ENCODE measurements around the gene KRTAP5-8.
"Not testable (repeated sequence)": the region's sequence is repeated elsewhere in the genome, so short reads cannot be mapped to it uniquely, and the experiment has no call there.

KRTAP5-8 gene

DNA sequence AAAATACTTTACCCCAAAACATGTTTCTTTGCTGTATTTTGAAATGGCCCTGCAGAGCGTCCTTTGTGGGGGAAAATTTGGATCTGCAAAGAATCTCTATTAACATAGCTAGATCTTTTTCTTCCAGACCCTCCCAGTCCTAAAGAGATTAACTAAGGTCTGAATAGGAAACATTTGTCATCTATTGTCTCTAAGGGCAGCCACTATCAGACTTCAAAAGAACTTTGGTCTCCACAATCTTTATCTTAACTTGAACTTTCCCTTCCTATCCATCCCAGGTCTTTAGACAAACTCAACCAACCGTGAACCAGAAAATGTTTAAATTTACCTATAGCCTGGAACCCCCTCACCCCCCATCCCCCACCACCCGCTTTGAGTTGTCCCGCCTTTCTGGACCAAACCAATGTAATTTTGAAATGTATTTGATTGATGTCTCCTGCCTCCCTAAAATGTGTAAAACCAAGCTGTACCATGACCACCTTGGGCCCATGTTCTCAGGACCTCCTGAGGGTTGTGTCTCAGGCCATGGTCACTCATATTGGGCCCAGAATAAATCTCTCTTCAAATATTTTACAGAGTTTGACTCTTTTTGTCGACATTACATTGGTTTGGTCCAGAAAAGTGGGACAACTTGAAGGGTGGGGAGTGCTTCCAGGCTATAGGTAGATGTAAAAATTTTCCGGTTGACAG, 6.8 kb downstream of the KRTAP5-8 start:
- no peak for DNase-seq

- no peak for DNase-seq
Measured at GRCh38 chr11:71545405-71545966, 7.7 kb downstream of the KRTAP5-8 start.

GRCh38 chr11:71548120-71548519, 10.3 kb downstream of the KRTAP5-8 start, which contains the start of gene KRTAP5-9:
Gene KRTAP5-9, plus strand, starts transcription at chr11:71548420. Its CDS starts 238 bp downstream, at chr11:71548658.
- no peak for DNase-seq

GRCh38 chr11:71548716-71549151, 10.9 kb downstream of the KRTAP5-8 start:
- no peak for DNase-seq

DNA sequence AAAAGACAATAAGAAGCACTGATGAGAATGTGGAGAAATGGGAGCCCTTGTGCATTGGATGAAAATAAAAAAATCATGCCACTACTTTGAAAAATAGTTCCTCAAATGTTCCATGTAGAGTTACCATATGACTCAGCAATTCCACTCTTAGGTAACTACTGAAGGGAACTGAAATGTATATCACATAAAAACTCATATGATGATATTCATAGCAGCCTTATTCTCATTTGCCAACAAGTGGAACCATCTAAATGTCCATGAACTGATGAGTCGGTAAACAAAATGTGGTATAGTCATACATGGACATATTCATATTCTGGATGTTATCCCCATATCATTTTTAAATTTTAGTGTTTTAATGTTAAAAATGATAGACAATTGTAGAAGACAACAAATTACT, 13.9 kb downstream of the KRTAP5-8 start:
- DNase-seq: no peak

DNA sequence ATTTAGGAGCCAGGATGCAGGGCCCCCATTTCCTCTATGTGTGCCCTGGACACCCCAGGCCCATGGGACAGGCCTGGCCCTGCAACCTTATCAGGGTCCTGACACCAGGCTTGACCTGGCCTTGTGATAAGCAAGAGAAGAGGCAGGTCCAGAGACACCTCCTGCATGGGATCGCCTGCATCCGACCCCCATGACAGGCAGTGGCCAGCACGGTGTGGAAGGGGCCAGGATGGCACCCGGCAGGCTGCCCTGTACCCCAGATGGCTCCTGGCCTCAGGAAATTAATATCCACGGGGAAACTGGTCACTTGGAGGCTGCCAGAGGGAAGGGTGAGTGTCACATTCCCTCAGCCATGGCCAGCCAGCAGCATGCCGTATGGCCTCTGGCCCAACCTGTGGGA, 17.2 kb downstream of the KRTAP5-8 start:
- no peak for DNase-seq

DNA sequence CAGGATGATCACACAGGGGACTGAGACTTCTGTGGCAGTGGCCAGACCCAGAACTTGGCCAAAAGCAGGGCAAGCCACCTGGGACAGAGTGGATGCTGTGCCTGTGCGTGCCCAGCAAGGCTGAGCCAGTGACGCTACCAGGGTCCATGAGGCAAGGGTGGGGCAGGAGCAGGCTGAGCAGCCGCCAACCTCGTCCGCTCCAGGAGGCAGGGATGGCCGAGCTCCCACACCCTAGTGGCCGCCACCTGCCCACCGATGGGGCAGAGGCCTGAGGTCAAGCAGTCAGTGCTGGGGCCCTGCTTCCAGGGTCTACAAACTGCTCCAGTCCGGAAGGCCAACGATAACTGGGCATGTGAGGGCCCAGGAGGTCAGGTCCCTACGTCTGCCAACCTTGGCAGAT, 17.7 kb downstream of the KRTAP5-8 start:
- no peak for DNase-seq

- no peak for DNase-seq
Measured at GRCh38 chr11:71556018-71556417, 18.2 kb downstream of the KRTAP5-8 start.

GRCh38 chr11:71557257-71557656, 19.4 kb downstream of the KRTAP5-8 start:
- DNase-seq: no peak

DNA sequence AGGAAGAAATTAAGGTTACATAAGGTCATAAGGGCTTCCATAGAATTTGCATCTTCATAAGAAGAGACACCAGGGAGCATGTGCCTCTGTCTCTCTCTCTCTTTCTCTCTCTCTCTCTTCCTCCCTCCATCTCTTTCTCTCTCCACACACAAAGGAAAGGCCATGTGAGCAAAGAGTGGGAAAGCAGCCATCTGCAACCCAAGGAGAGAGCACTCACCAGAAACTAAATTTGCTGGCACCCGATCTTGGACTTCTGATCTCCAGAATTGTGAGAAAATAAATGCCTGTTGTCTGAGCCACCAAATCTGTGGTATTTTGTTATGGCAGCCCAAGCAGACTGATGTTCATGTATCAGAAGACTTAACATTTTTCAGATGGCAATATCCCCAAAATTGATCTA, 21.2 kb downstream of the KRTAP5-8 start:
- no peak for DNase-seq

DNA sequence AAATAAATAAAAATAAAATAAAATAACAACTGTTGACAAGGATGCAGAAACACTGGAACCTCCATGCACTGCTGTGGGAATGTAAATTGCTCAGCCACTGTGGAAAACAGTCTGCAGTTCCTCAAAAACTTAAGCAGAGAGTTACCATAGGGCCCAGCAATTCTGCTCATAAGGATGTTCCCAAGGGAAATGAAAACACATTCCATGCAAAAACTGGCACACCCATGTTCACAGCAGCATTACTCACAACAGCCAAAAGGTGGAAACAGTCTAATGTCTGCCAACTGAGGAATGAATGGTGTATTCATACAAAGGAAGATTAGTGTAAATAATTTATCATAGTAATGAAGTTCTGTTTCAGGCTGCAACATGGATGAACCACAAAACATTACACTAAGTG, 24.3 kb downstream of the KRTAP5-8 start:
- DNase-seq: no peak

- DNase-seq: no peak
Measured at GRCh38 chr11:71563406-71563805, 25.6 kb downstream of the KRTAP5-8 start.

DNA sequence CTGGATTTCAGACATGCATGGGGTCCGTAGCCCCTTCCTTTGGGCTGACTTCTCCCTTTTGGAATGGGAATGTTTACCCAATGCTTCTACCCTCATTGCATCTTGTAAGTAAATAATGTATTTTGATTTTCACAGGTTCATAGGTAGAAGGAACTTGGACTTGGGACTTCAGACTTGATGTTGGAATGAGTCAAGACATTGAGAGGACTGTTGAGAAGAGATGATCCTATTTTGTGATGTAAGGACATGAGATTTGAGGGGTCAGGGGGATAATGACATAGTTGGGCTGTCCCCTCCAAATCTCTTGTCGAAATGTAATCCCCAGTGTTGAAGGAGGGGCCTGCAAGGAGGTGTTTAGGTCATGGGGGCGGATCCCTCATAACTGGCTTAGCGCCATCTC, 26.6 kb downstream of the KRTAP5-8 start:
- no peak for DNase-seq

GRCh38 chr11:71565263-71565662, 27.4 kb downstream of the KRTAP5-8 start, which contains the start of gene KRTAP5-10:
Gene KRTAP5-10, plus strand, starts transcription at chr11:71565563. Its CDS starts 25 bp downstream, at chr11:71565588.
- DNase-seq: no peak

- no peak for DNase-seq
Measured at GRCh38 chr11:71566081-71566620, 28.3 kb downstream of the KRTAP5-8 start.

DNA sequence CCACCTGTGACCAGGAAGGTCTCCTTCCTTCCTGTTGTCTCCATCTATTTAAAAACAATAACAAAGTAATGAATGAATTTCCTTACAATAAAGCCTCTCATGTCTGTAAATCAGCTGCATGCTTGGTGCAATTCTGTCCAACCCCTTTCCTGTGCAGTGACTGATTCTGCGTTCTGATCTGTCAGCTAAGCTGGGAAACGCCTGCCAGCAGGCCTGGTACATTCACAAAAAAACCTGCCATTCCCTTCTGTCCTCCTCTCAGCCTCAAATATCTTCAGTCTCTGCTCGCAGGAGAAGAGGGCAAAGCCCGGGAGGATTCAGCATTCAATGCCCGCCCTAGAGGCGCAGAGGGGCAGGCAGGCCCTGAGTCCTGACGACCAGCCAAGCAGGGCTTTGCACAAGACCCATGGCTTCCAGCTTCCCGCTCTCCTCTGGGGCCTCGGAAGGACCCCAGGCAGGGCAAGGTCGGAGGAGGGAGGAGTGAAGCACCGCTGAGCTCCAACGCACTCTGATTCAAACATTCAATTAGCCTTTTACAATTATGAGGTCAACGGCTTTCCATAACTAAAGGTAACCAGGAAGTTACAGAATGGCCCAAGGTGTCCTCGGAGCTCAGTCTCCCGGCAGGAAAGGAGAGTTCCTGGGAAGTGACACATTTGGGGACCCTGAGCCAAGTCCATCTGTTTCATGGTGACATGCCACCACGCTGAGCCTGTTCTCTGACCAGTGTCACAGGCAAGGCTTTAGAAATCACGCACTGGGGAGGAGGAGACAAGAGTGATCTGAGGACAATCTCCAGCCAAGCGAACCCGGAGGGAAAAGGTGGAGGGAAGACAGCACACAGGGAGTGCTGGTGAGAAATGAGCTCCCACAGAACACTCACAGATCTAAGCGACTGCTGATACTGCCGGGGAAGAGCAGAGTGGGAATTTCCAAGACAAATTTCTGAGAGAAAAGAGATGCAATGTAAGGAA, 29.1 kb downstream of the KRTAP5-8 start:
- DNase-seq: not testable (repeated sequence)

DNA sequence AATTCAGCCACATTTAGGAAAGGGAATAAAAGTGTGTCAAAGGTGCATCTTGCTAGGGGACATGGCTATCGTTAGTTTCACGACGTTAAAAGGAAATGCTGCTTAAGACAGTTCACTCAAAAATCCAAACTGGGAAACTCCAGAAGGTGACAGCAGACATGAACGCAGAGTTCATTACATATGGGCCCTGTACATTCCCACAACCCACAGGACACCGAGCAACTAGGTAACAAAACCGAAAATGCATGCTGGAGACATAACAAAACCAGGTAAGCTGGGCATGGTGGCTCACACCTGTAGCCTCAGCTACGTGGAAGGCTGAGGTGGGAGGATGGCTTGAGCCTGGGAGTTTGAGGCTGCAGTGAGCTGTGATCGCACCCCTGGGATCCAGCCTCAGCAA, 29.8 kb downstream of the KRTAP5-8 start:
- not testable (repeated sequence) for DNase-seq

DNA sequence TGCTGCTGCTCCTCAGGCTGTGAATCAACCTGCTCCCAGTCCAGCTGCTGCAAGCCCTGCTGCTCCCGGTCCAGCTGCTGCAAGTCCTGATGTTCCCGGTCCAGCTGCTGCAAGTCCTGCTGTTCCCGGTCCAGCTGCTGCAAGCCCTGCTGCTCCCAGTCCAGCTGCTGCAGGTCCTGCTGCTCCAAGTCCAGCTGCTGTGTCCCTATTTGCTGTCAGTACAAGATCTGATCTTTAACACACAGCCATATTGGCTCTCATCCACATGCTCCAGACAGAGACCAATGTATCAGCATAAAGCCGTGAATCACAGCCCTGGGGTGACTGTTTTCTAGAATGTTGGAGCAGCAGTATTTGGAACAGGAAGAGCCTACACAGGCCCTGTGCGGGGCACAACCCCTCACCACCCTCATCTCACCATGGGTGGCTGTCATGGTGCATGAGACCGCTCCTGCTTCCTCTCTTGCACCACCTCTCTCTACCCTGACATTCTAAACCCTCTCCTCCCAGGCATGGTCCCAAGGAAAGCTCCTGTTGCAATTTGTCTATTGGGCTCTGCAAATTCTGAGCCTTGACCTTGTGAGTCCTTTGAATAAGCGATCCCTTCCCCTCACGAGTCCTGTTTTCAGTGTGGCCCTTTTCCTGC, 31.0 kb downstream of the KRTAP5-8 start:
- DNase-seq: no peak

DNA sequence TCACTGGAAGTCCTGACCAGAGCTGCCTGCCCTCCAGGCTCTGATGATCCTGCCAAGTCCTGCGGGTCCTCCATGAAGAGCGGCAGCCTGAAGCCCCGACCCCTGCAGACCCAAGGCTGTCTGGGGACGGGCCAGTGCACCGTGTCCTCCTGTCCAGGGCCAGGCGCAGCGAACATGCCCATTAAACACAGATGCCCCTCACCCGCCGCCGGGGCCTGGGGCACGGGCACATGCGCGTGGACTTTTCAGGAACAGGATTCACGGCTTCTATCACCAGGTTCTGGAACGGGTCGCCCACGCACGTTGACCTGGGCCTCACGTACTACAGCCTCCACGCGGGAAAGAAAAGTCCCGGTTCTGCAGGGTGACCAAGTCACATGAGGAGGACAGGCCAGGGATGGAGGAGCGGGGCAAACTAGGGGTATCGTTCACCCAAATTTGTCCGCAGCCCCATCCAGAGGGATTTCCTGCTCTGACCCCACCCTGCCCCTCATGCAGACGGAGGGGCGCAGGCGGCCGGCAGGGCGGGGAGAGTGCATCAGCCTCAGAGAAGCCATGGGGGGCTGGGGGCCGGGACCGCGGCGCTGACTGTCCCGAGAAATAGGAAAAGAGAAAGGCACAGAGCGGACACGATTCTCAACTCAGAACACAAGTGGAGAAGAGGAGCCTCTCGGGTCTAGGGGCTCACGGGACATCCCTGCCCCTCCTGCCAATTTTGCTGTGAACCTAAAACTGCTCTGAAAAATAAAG, 33.5 kb downstream of the KRTAP5-8 start:
- not testable (repeated sequence) for DNase-seq

DNA sequence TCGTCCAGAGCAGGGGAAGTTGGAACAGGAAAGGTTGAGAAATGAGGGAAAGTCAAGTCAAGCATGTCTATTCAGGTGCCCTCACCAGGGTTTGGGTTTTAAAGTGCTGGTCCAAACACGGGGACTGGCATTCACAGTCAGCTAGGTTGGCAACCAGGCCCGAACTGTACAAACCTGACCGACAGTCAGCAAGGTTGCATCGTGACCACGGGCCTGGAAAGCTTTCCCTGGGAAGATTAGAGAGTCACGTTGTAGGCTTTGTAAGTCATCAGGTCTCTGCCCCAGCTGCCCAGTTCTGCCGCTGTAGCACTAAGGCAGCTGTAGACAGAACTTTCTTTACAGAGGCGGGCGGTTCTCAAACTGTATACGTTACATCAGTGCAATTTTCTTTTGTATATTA, 35.0 kb downstream of the KRTAP5-8 start:
- DNase-seq: no peak

- no peak for DNase-seq
Measured at GRCh38 chr11:71574418-71574817, 36.6 kb downstream of the KRTAP5-8 start.
